Measurements from ENCODE around the gene CALR. TPM values are rescaled to one million over a fixed set of nuclear protein-coding genes. Genes with fewer than 3 reads are reported as not detected.

CALR gene
- total RNA-seq, 4 donors from 2014 or later = 218 to 410 (median 280) TPM

DNA sequence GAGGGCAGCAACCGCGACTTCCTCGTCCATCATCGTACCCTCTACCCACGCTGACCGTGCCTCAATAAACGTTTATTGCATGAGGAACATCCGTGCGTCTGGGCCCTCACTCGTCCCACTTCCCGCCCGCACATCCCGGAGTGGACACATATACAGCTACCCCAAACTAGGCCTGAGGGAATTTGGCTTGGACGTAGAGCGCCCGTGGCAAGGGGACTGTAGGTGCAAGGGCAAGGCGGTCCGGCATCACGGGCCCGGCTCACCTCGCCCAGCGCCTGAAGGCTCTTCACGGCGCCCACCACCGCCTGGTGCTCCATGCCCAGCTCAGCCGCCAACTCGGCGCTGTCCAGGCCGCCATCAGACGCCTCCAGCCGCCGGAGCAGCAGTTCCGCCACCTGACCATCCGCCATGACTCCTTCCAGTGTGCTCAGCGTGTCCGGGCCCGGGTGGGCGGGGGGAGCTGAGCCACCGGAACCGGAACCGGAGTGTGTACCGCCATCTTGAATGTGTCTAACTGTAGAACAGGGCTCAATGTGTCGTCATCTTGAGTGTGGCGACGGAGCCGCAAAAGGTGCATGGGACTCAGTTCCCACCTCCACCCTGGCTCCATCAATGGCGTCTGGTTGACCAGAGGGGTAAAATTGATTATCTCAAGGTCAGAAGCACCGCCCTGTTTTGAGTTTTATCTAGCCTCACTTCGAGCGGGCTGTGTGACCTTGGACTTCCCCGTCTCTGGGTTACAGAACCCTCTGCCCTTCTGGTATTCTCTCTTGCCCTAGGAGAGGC lies 4.9 kb upstream of the CALR start, which contains the start of gene FARSA:
Gene FARSA (minus strand): TSS at position 425 of the 786 bp plus-strand sequence. CDS start 15 bp downstream, at position 410.
- H3K9me3 ChIP-seq = no peaks in the 10 kb centered on the region
- H3K4me3 ChIP-seq = peak within 1 kb of the TSS; percentile 85 to 96
- peaks cover 5 to 38% (median 13%) of the 10 kb centered on the region in 3 donors for H3K4me1 ChIP-seq
- H3K36me3 ChIP-seq = peaks cover 0 to 22% of the 10 kb centered on the region in 2 donors
- TF ChIP-seq POLR2A (IDR thresholded peaks at IDR 0.05) = peak; percentile 51
- TF ChIP-seq EP300 (IDR thresholded peaks at IDR 0.05) = no peak
- TF ChIP-seq POLR2AphosphoS5 (IDR thresholded peaks at IDR 0.05) = peak; percentile 99
- peak within 1 kb of the TSS; percentile 53 to 91 (median 86) for H3K27ac ChIP-seq
- peak; percentile 78 for ATAC-seq
- H3K27me3 ChIP-seq = no peaks in the 10 kb centered on the region
- WGBS, 2 donors (ENCODE audit: low coverage in 1 of 2) = no CpG with 5 or more reads among the region's 51 CpGs

DNA sequence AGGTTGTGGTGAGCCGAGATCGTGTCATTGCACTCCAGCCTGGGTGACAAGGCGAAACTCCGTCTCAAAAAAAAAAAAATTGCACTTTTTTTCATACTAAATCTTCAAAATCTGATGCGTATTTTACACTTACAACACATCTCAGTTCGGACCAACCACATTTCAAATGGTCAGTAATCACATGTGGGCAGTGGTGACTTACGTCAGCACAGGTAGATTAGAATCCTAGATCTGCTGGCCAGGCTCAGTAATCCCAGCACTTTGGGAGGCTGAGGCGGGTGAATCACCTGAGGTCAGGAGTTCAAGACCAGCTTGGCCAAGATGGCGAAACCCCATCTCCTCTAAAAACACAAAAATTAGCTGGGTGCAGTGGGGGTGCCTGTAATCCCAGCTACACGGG lies 3.3 kb upstream of the CALR start:
- Histone ChIP-seq H3K9me3 (no peaks in the 10 kb centered on the region), H3K4me3 (no peak overlapping the region), H3K36me3 (peaks cover 0 to 10% of the 10 kb centered on the region in 2 donors), H3K27me3 (no peaks in the 10 kb centered on the region), H3K27ac (no peak overlapping the region), H3K4me1 (peaks cover 5 to 49% (median 20%) of the 10 kb centered on the region in 3 donors)
- ATAC-seq = no peak
- TF ChIP-seq POLR2AphosphoS5 (IDR thresholded peaks at IDR 0.05) (no peak), CTCF (IDR thresholded peaks at IDR 0.05) (no peak), POLR2A (IDR thresholded peaks at IDR 0.05) (no peak), EP300 (IDR thresholded peaks at IDR 0.05) (no peak)
- WGBS, 2 donors (ENCODE audit: low coverage in 1 of 2) = 92% methylated on average over 2 to 7 of the region's 10 CpGs

DNA sequence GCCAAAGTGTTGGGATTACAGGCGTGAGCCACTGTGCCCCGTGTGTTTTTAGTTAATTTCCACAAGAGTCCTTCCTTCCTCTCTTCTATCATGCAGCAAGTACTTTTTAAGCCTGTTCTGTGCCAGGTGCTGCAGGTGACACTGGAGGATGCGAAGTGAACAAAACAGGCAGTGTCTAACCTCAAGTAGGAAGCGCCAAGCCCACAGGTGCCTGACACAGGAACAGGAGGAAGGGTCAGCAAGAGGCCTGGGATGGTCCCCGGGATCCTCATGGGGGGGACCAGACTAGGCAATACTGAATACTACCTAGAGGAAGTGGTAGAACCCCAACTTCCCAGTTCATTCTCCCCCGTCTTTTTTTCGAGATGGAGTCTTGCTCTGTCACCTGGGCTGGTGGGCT lies 1.8 kb upstream of the CALR start:
- H3K9me3 ChIP-seq = no peaks in the 10 kb centered on the region
- 74 to 100% methylated on average over 2 to 5 of the region's 7 CpGs for WGBS, 2 donors (ENCODE audit: low coverage in 1 of 2)

DNA sequence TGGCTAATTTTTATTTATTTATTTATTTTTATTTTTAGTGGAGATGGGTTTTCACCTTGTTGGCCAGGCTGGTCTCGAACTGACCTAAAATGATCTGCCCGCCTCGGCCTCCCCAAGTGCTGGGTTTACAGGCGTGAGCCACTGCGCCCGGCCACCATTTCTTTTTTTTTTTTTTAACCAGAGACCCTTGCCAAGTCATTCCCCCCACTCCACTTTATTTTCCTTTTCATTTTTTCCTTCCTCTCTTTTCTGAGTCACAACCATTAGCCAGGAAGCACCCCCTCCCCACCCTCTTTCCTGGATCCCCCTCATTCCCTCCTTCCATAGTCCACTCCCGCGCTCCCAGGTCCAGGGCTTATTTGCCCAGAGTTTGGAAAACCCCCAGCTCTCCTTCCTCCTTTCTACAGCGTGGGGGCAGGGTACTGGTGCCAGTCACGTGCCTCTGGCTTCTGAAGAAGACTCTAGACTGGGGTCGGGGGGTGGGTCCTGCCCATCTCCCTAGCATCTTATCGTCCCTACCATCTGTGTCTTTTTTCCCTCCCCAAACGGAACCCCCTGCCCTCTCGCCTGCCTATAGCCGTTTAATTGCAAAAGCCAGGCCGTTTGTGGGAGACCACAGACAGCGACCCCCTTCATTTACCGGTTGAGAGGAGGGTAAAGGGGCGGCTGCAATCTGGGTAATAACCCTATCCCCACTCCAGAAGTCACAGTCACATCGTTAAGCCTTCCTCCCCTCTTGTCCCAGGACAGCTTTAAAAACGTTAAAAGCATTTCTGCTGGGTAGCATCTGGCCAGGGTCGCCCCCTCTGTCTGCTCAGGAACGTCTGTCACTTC lies 1.1 kb upstream of the CALR start:
- Histone ChIP-seq H3K4me3 (peak overlapping the region; percentile 31 to 88), H3K9me3 (no peaks in the 10 kb centered on the region), H3K36me3 (peaks cover 0 to 26% of the 10 kb centered on the region in 2 donors), H3K27ac (peak overlapping the region in 3 of 4 donors; percentile 54 to 93 (median 66)), H3K4me1 (peaks cover 5 to 57% (median 28%) of the 10 kb centered on the region in 3 donors), H3K27me3 (no peaks in the 10 kb centered on the region)
- TF ChIP-seq POLR2AphosphoS5 (IDR thresholded peaks at IDR 0.05) = no peak
- no peak for TF ChIP-seq EP300 (IDR thresholded peaks at IDR 0.05)
- no peak for TF ChIP-seq POLR2A (IDR thresholded peaks at IDR 0.05)
- no peak for TF ChIP-seq CTCF (IDR thresholded peaks at IDR 0.05)
- ATAC-seq = no peak
- 33 to 53% methylated on average over 8 to 14 of the region's 23 CpGs for WGBS, 2 donors (ENCODE audit: low coverage in 1 of 2)

More for the DNA sequence above, 1.8 kb upstream of the CALR start:
- Histone ChIP-seq H3K4me3 (no peak overlapping the region), H3K36me3 (peaks cover 0 to 19% of the 10 kb centered on the region in 2 donors), H3K27ac (no peak overlapping the region), H3K4me1 (peaks cover 5 to 57% (median 29%) of the 10 kb centered on the region in 3 donors), H3K27me3 (no peaks in the 10 kb centered on the region)
- TF ChIP-seq CTCF (IDR thresholded peaks at IDR 0.05) (no peak), POLR2A (IDR thresholded peaks at IDR 0.05) (no peak), EP300 (IDR thresholded peaks at IDR 0.05) (no peak), POLR2AphosphoS5 (IDR thresholded peaks at IDR 0.05) (no peak)
- ATAC-seq = no peak
